ENCODE data around the gene CDH23. TPM values are rescaled to one million over a fixed set of nuclear protein-coding genes. Genes with fewer than 3 reads are reported as not detected.

The CDH23 gene
- total RNA-seq, 1 experiment from 2014 or later = 2.9 TPM

- Mint-ChIP-seq H3K9me3 (no peaks in the 10 kb centered on the region), H3K4me3 (no peak overlapping the region; the same call in none of the 2 replicates), H3K27me3 (ENCODE audit: low read depth) (no peaks in the 10 kb centered on the region; the same call in 1 of the 2 replicates), H3K27ac (peak overlapping the region; percentile 86), H3K36me3 (no peaks in the 10 kb centered on the region), H3K4me1 (peaks cover 46% of the 10 kb centered on the region)
- ChIA-PET CTCF (interaction anchor here (0.7 to 5.1 kb wide), 7 partner anchors 11 to 64 kb away, joined by 3 to 24 read pairs (median 3); no protein-coding TSS in a partner anchor), POLR2A (no interaction called here)
- ATAC-seq (peak; percentile 49), DNase-seq (ENCODE audit: low spot score) (no peak)
- TF ChIP-seq FOXP1 (CRISPR knock-in tag; IDR thresholded peaks at IDR 0.05; ENCODE audit: borderline replicate concordance) (no peak), ATF1 (CRISPR knock-in tag; IDR thresholded peaks at IDR 0.05) (no peak), NR2C2 (CRISPR knock-in tag; IDR thresholded peaks at IDR 0.05) (no peak)
These were observed 142.9 kb downstream of the CDH23 start for GRCh38 chr10:71539442-71540118.

GRCh38 chr10:71542478-71542877, 145.8 kb downstream of the CDH23 start:
- no peaks in the 10 kb centered on the region for H3K36me3 Mint-ChIP-seq
- CTCF ChIA-PET = interaction anchor here (1.0 to 5.1 kb wide), 3 partner anchors 20 to 67 kb away, joined by 5 to 24 read pairs (median 8); no protein-coding TSS in a partner anchor
- ATAC-seq = no peak

More at GRCh38 chr10:71542478-71542877, 145.8 kb downstream of the CDH23 start:
- POLR2A ChIA-PET = no interaction called here
- peaks cover 56% of the 10 kb centered on the region for H3K4me1 Mint-ChIP-seq
- DNase-seq (ENCODE audit: low spot score) = no peak
- no peak for TF ChIP-seq STAT6 (CRISPR knock-in tag; conservative IDR thresholded peaks at IDR 0.05; ENCODE audit: low read depth)
- no peak for TF ChIP-seq TCF7 (CRISPR knock-in tag; IDR thresholded peaks at IDR 0.05; ENCODE audit: low read depth)
- TF ChIP-seq ETV6 (CRISPR knock-in tag; IDR thresholded peaks at IDR 0.05) = no peak
- no peak for TF ChIP-seq PRDM15 (CRISPR knock-in tag; IDR thresholded peaks at IDR 0.05)
- no peak for TF ChIP-seq ZNF671 (CRISPR knock-in tag; IDR thresholded peaks at IDR 0.05)
- TF ChIP-seq, protein P1, sequence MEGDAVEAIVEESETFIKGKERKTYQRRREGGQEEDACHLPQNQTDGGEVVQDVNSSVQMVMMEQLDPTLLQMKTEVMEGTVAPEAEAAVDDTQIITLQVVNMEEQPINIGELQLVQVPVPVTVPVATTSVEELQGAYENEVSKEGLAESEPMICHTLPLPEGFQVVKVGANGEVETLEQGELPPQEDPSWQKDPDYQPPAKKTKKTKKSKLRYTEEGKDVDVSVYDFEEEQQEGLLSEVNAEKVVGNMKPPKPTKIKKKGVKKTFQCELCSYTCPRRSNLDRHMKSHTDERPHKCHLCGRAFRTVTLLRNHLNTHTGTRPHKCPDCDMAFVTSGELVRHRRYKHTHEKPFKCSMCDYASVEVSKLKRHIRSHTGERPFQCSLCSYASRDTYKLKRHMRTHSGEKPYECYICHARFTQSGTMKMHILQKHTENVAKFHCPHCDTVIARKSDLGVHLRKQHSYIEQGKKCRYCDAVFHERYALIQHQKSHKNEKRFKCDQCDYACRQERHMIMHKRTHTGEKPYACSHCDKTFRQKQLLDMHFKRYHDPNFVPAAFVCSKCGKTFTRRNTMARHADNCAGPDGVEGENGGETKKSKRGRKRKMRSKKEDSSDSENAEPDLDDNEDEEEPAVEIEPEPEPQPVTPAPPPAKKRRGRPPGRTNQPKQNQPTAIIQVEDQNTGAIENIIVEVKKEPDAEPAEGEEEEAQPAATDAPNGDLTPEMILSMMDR (IDR thresholded peaks at IDR 0.05) = no peak
- H3K27ac Mint-ChIP-seq = no peak overlapping the region
- no peaks in the 10 kb centered on the region for H3K9me3 Mint-ChIP-seq
- H3K4me3 Mint-ChIP-seq = no peak overlapping the region
- no peaks in the 10 kb centered on the region; the same call in 1 of the 2 replicates for H3K27me3 Mint-ChIP-seq (ENCODE audit: low read depth)

Data from WTC11 (cell line).